SHP77 treated with DMSO at 0.1 percent for 48 hours (cell line): ENCODE measurements around the gene BMERB1.
"Not testable (repeated sequence)": the region's sequence is repeated elsewhere in the genome, so short reads cannot be mapped to it uniquely, and the experiment has no call there.

Experiments
- DNase-seq: peaks from one replicate; lab custom pipeline; 2025; lab: John Stamatoyannopoulos, UW

The BMERB1 gene

GRCh38 chr16:15523092-15523541 is 88.7 kb downstream of the BMERB1 start:
- no peak for DNase-seq

GRCh38 chr16:15523939-15524338 is 89.6 kb downstream of the BMERB1 start:
- no peak for DNase-seq

GRCh38 chr16:15524966-15525365 is 90.6 kb downstream of the BMERB1 start:
- no peak for DNase-seq

GRCh38 chr16:15526097-15526496 is 91.7 kb downstream of the BMERB1 start:
- DNase-seq, result no peak

- DNase-seq, result no peak
Observed at GRCh38 chr16:15526731-15527130, 92.3 kb downstream of the BMERB1 start.

- DNase-seq, result no peak
Observed at GRCh38 chr16:15529673-15530072, 95.3 kb downstream of the BMERB1 start.

- no peak for DNase-seq
Observed at GRCh38 chr16:15530085-15530484, 95.7 kb downstream of the BMERB1 start.

- no peak for DNase-seq
Observed at GRCh38 chr16:15532825-15533224, 98.4 kb downstream of the BMERB1 start.

GRCh38 chr16:15533386-15533785 is 99.0 kb downstream of the BMERB1 start:
- DNase-seq, result no peak

GRCh38 chr16:15535772-15536171 is 101.4 kb downstream of the BMERB1 start:
- DNase-seq, result no peak

- no peak for DNase-seq
Observed at GRCh38 chr16:15536843-15537242, 102.5 kb downstream of the BMERB1 start.

GRCh38 chr16:15538507-15538906 is 104.1 kb downstream of the BMERB1 start:
- DNase-seq, result no peak

GRCh38 chr16:15539197-15539596 is 104.8 kb downstream of the BMERB1 start:
- no peak for DNase-seq

- no peak for DNase-seq
Observed at GRCh38 chr16:15542261-15542660, 107.9 kb downstream of the BMERB1 start.

- no peak for DNase-seq
Observed at GRCh38 chr16:15542734-15543347, 108.5 kb downstream of the BMERB1 start.

GRCh38 chr16:15544405-15544804 is 110.0 kb downstream of the BMERB1 start:
- DNase-seq, result no peak

GRCh38 chr16:15545544-15545943 is 111.2 kb downstream of the BMERB1 start:
- DNase-seq, result no peak

- DNase-seq, result not testable (repeated sequence)
Observed at GRCh38 chr16:15547072-15547767, 112.8 kb downstream of the BMERB1 start.

GRCh38 chr16:15547768-15548096 is 113.3 kb downstream of the BMERB1 start:
- DNase-seq, result no peak

- no peak for DNase-seq
Observed at GRCh38 chr16:15548482-15548891, 114.1 kb downstream of the BMERB1 start.

- no peak for DNase-seq
Observed at GRCh38 chr16:15552507-15552906, 118.1 kb downstream of the BMERB1 start.

- DNase-seq, result no peak
Observed at GRCh38 chr16:15553313-15554088, 119.1 kb downstream of the BMERB1 start.

- DNase-seq, result no peak
Observed at GRCh38 chr16:15556130-15556529, 121.7 kb downstream of the BMERB1 start.
